GM19099 (cell line): ENCODE data around the gene ALDH1A3.

Source experiments
- POLR2A ChIP-seq: IDR thresholded peaks from 3 replicates; pipeline ENCODE4 v1.6.1; 2011; ENCODE audit warnings: low read depth; ENCODE audit not compliant: insufficient read length; ENCODE audit errors: extremely low read depth

ALDH1A3 gene

DNA sequence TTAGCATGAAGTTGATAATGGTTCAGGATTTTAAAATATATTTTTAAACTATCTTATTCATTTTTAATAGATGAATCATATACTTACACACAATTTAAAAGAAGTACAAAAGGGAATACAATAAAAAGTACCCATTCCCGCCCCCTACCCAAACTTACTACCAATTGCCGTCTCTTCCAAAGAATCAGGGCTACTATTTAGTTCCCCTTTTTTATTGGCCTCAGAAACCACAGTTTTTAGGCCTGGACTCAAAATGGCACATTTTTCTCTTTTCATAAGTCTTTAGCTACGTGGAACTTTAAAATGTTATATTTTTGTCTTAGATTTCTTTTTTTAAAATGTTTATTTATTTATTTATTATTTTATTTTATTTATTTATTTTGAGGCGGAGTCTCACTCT, 57.5 kb downstream of the ALDH1A3 start:
- no peak for TF ChIP-seq POLR2A

- TF ChIP-seq POLR2A = no peak
Measured at GRCh38 chr15:100939791-100940190, 60.2 kb downstream of the ALDH1A3 start.

DNA sequence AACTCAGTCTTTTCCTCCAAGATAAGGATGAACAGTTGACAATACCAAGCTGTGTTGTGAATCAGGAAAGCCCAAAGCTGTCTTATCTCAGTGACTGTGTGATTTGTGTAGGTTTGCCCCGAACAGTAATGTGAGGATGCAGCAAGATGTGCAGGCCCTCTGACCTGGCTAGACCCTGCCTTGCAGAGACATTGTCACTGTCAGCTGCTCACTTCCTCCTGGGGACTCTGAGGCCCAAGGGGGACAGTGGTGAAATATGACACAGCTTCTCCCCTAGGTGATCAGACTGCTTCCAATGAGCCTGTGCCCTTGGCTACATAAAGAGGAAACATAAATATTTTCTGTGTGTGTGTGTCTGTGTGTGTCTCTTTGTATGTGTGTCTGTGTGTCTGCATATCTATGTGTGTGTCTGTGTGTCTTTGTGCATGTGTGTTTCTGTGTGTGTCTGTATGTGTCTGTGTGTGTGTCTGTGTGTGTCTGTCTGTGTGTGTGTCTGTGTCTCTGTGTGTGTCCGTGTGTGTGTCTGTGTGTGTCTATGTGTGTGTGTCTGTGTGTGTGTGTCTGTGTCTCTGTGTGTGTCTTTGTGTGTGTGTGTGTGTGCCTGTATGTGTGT, 61.2 kb downstream of the ALDH1A3 start:
- TF ChIP-seq POLR2A = peak; percentile 5

GRCh38 chr15:100941536-100941935, 61.9 kb downstream of the ALDH1A3 start:
- TF ChIP-seq POLR2A = no peak

GRCh38 chr15:100942656-100943425, 63.2 kb downstream of the ALDH1A3 start:
- TF ChIP-seq POLR2A = no peak

- no peak for TF ChIP-seq POLR2A
Measured at GRCh38 chr15:100944244-100944895, 64.7 kb downstream of the ALDH1A3 start.

GRCh38 chr15:100944986-100945385, 65.4 kb downstream of the ALDH1A3 start:
- no peak for TF ChIP-seq POLR2A

DNA sequence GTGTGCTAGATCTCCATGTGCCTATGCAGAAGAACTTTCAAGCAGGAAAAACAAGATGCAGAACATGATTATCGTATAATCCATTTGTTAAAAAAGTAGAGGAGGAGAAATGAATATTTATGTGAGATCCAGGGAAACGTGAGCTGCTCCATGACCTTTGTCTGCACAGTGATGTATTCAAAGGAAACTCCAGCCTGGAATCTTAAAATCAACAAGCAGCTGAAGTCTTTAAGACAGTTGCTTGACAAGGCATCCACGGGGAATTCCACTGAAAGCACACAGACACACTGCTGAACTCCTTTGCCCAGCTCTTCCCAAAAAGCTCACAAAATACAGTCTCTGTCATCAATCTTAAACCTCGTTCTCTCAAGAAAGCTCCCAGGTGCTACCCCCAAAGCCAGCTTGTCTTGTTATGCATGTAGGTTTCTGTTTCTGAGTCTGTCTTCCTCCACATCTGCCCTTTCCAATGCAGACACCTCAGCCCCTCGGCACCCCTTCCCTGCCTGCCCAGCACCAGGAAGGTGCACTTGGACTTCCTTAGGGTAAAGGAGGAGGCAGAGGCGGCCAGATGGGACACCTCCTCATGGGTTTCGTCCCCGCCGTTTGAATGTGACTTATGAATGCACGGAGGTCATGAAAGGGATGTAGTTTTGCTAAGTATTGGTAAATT, 68.3 kb downstream of the ALDH1A3 start:
- peak; percentile 46 for TF ChIP-seq POLR2A

DNA sequence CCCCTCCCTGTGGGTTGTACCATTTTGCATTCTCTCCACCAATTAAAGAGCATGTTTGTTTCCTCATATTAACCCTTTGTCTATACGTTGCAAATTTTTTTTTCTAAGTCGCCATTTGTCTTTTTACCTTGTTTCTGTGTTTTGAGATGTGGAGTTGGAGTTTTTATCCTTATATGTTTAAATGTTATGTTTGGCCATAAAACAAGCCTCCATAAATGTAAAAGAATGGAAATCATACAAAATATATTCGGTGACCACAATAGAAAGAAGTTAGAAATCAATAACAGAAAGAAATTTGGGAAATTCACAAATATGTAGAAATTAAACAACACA, 68.8 kb downstream of the ALDH1A3 start:
- TF ChIP-seq POLR2A = no peak

- TF ChIP-seq POLR2A = no peak
Measured at GRCh38 chr15:100949691-100950090, 70.1 kb downstream of the ALDH1A3 start.

GRCh38 chr15:100951965-100952364, 72.3 kb downstream of the ALDH1A3 start:
- TF ChIP-seq POLR2A = no peak

- TF ChIP-seq POLR2A = no peak
Measured at GRCh38 chr15:100952566-100952965, 72.9 kb downstream of the ALDH1A3 start.

DNA sequence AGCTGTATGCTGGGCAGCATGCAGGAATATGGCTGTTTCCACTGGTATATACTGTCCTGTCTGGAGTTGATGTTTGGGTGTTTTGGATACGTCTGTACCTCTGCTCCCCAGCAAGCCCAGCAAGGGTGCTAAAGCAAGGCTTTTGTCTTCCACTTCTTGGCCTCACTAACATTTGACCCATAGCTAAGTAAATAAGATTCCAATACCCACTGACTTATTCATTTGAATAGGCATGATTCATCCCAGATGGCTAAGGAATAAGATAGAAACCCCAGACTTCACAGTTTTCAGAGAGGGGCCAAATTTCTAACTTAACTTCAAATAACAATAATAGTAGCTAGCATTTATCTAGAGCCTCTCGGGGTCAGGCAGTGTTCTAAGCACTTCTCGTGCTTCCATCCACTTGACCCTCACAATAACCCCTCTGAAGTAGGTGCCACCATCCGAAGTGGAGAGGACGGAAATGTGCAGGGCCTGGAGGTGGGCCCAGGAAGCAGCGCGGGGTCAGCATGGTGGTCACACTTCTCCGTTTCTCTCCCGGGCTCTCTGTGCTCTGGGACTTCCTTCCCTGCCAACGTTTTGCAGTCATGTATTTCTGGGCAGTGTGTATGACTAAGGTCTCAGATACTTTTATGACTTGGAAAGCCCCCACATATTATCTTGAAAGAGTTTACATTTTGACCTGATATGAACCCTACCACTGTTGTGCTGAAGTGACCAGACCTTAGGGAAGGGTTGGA, 78.9 kb downstream of the ALDH1A3 start:
- no peak for TF ChIP-seq POLR2A

- no peak for TF ChIP-seq POLR2A
Measured at GRCh38 chr15:100959066-100960050, 79.7 kb downstream of the ALDH1A3 start.
